Neural crest cell (in vitro differentiated cells): Measurements from ENCODE around the gene FAM227A. TPM values are rescaled to one million over a fixed set of nuclear protein-coding genes. Genes with fewer than 3 reads are reported as not detected.

Experiments used
- DNase-seq: peaks from one replicate; pipeline ENCODE4 v3.0.0; 2021; ENCODE audit warnings: low read depth, mixed read lengths, low spot score
- H3K27ac Mint-ChIP-seq: one replicate; pipeline ENCODE4 v1.8.0; 2021; ENCODE audit warnings: mild to moderate bottlenecking, mixed read lengths; ENCODE audit not compliant: unreplicated experiment
- H3K27me3 Mint-ChIP-seq: 2 replicates; pipeline ENCODE4 v1.8.0; 2021; ENCODE audit warnings: low read depth, mild to moderate bottlenecking, mixed read lengths
- H3K36me3 Mint-ChIP-seq: 2 replicates; pipeline ENCODE4 v1.8.0; 2021; ENCODE audit warnings: low read depth, mild to moderate bottlenecking, mixed read lengths
- H3K4me1 Mint-ChIP-seq: 2 replicates; pipeline ENCODE4 v1.8.0; 2021; ENCODE audit warnings: mixed read lengths
- H3K4me3 Mint-ChIP-seq: one replicate; pipeline ENCODE4 v1.8.0; 2021; ENCODE audit warnings: mild to moderate bottlenecking, mixed read lengths
- H3K9me3 Mint-ChIP-seq: 2 replicates; pipeline ENCODE4 v1.8.0; 2021; ENCODE audit warnings: mixed read lengths
- total RNA-seq: library from RNA; stranded (reverse); gene quantifications from 2 replicates; pipeline ENCODE4 v1.2.1, GENCODE V29; 2021
- TF ChIP-seq, protein P1 (sequence below): fragments of 200-600 bp; sonication (generic); conservative IDR thresholded peaks from 2 replicates; pipeline ENCODE4 v1.5.0; 2021; ENCODE audit warnings: antibody characterized with exemption, mild to moderate bottlenecking

FAM227A gene
- total RNA-seq, 1 donor from 2014 or later: 7.8 TPM

DNA sequence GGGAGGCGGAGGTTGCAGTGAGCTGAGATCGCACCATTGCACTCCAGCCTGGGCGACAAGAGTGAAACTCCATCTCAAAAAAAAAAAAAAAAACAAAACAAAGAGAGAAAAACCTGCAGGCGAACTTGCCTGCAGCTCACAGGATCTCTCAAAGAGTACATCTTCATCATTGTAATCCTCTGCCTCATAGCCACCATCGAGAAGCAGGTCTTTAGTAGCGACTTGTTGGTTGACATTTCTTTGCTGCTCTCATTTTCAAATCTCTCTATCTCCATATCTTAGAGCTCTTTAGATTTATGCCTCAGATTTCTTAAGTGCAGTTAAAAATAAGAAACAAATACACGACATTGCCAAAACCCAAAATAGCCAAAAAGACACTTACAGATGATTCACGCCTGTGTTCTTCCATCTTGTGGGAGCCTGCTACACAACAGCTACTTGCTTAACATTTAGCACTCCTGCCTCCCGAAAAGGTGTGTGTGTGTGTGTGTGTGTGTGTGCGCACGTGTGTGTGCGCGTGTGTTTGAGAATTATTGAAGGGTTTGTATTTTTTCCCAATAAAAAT, 14.6 kb downstream of the FAM227A start:
- Mint-ChIP-seq H3K36me3 (peaks cover 3% of the 10 kb centered on the region), H3K4me3 (no peak overlapping the region), H3K27ac (no peak overlapping the region), H3K9me3 (no peaks in the 10 kb centered on the region), H3K4me1 (no peaks in the 10 kb centered on the region), H3K27me3 (no peaks in the 10 kb centered on the region)
- TF ChIP-seq, protein P1, sequence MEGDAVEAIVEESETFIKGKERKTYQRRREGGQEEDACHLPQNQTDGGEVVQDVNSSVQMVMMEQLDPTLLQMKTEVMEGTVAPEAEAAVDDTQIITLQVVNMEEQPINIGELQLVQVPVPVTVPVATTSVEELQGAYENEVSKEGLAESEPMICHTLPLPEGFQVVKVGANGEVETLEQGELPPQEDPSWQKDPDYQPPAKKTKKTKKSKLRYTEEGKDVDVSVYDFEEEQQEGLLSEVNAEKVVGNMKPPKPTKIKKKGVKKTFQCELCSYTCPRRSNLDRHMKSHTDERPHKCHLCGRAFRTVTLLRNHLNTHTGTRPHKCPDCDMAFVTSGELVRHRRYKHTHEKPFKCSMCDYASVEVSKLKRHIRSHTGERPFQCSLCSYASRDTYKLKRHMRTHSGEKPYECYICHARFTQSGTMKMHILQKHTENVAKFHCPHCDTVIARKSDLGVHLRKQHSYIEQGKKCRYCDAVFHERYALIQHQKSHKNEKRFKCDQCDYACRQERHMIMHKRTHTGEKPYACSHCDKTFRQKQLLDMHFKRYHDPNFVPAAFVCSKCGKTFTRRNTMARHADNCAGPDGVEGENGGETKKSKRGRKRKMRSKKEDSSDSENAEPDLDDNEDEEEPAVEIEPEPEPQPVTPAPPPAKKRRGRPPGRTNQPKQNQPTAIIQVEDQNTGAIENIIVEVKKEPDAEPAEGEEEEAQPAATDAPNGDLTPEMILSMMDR: no peak
- no peak for DNase-seq

DNA sequence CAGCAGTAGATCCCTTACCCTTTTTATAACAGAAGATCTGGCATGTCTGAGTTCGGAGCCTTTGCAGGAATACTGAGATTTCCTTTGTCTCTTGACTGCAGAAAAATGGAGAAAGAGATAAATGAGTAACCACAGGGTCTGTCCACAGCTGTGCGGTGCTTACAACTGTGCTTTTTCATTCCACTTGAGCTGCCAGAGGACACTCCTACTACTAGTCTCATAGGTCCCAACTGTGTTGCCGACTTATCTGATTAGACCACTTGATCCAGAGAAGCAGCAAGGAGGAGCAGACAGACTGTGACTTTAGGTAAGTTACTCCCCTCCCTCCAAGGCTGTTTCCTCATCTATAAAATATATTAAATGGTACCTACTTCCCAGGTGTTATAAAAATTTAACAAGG, 17.5 kb downstream of the FAM227A start:
- Mint-ChIP-seq H3K36me3 (peaks cover 3% of the 10 kb centered on the region), H3K4me3 (no peak overlapping the region), H3K9me3 (no peaks in the 10 kb centered on the region), H3K4me1 (no peaks in the 10 kb centered on the region), H3K27me3 (no peaks in the 10 kb centered on the region), H3K27ac (no peak overlapping the region)
- no peak for DNase-seq
- TF ChIP-seq, protein P1: no peak

DNA sequence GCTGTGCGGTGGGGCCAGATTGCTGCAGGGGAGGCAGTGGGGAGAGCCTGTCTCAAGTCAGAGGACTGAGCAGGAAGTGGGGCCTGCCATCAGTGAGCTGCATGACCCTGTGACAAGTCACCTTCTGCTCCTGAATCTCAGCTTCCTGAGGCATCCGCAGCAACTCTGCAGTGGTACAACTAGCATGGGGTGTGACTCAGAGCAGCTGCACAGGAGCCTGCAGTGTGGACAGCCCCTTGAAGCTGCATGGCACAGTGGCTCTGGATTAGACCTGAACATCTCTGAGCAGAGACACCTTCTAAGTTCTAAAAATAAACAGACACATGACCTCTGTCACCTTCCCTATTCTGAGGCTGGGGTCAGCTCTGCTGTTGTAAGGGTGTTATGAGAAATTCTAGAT, 18.0 kb downstream of the FAM227A start:
- no peak overlapping the region for H3K4me3 Mint-ChIP-seq
- no peaks in the 10 kb centered on the region for H3K9me3 Mint-ChIP-seq
- no peaks in the 10 kb centered on the region for H3K4me1 Mint-ChIP-seq
- H3K27ac Mint-ChIP-seq: no peak overlapping the region
- TF ChIP-seq, protein P1: no peak
- H3K36me3 Mint-ChIP-seq: peaks cover 3% of the 10 kb centered on the region
- no peak for DNase-seq
- no peaks in the 10 kb centered on the region for H3K27me3 Mint-ChIP-seq

DNA sequence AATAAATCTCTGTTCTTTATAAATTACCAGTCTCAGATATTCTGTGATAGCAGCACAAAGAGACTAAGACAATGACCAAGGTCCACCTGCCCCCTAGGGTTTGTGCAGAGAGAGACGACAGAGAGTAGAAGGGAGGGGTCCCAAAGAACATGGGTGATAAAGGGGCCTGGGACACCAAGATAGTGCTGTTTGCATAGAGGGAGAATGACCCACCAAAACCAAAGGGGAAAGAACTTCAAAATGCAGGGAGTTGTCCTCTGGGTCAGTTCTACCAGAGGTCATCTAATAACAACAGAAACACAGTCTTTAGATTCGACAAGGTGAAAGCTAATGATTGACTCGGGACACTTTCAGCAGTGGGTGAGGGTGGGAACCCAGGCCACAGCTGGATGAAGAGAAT, 23.7 kb downstream of the FAM227A start:
- H3K4me3 Mint-ChIP-seq: no peak overlapping the region
- DNase-seq: no peak
- no peak overlapping the region for H3K27ac Mint-ChIP-seq
- no peaks in the 10 kb centered on the region for H3K9me3 Mint-ChIP-seq
- TF ChIP-seq, protein P1: no peak
- H3K36me3 Mint-ChIP-seq: no peaks in the 10 kb centered on the region
- H3K4me1 Mint-ChIP-seq: no peaks in the 10 kb centered on the region
- H3K27me3 Mint-ChIP-seq: no peaks in the 10 kb centered on the region

DNA sequence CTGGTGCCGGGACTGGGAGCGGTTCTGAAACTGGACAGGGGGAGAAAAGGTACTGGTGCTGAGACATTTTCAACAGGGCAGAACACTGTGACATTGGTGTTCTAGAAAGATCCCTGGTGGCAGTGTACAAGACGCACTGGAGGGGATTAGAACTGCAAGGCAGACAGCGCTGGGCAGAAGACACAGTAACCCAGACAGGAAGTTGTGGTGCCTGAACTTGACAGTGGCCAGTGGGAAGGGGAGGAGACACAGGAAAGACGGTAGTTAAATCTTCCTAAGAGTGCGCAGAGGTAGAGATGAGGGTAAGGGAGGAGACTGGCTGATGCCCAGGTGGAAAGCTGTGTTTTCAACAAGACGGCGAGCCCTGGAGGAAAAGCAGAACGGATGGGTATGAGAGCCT, 24.5 kb downstream of the FAM227A start:
- H3K27ac Mint-ChIP-seq: no peak overlapping the region
- H3K27me3 Mint-ChIP-seq: no peaks in the 10 kb centered on the region
- TF ChIP-seq, protein P1: no peak

More for the DNA sequence above, 24.5 kb downstream of the FAM227A start:
- Mint-ChIP-seq H3K4me1 (no peaks in the 10 kb centered on the region), H3K9me3 (no peaks in the 10 kb centered on the region), H3K36me3 (no peaks in the 10 kb centered on the region), H3K4me3 (no peak overlapping the region)
- no peak for DNase-seq
